Superior temporal gyrus (tissue), 1 donor: Measurements from ENCODE around the gene MCF2L2.

ENCODE experiments used
- DNase-seq: peaks from one replicate; pipeline ENCODE4 v3.0.0-alpha.2; 2016; ENCODE audit errors: extremely low spot score

Gene MCF2L2

DNA sequence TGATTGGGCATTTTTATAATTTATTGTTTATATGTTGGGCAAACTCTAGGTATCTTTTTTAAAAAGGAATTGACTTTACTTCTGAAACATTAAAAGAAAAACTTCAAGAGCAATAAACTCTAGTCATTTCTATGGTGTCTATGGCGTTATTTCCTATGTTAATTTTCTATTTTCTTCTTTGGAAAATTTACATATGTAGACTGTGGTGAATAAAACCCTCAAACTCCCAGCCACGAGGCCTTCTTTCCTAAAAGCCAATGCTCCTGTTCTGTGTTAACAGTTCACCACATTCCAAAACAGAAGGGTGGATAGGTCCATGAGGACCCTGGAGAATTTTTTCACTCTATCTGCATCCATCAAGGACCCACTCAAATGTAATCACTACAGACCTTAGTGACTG lies 219.6 kb downstream of the MCF2L2 start:
- no peak for DNase-seq

DNA sequence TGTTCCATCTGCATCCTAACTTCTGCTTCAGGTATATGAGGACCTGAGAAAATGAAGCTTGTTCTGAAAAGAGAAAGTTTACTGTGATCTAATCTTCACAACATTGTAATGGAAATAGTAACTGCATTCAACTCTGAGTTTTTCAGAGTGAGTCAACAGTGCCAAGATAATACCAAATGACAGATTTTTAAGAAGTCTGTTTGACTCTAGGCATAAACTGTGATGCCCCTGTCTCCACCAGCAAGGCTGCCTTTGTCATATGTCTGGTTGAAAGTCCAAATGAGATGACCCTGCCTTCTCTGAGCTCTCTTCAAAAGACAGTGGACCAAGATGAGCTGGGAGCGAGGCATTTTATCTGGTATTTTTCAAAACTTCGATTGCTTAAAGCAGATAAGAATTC lies 220.2 kb downstream of the MCF2L2 start:
- DNase-seq, result no peak

DNA sequence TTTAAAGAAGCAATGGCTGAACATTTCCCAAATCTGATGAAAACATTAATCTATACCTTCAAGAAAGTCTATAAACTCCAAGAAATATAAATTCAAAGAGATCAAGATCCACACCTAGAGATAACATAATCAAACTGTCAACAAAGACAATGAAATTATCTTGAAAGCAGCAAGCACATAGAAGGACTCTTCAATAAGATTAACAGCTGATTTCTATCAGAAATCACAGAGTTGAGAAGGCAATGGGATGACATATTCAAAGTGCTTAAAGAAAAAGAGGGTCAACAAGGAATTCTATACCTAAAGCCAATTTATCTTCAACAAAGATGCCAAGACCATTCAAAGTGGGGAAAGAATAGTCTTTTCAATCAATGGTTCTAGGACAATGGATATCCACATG lies 224.7 kb downstream of the MCF2L2 start:
- no peak for DNase-seq

DNA sequence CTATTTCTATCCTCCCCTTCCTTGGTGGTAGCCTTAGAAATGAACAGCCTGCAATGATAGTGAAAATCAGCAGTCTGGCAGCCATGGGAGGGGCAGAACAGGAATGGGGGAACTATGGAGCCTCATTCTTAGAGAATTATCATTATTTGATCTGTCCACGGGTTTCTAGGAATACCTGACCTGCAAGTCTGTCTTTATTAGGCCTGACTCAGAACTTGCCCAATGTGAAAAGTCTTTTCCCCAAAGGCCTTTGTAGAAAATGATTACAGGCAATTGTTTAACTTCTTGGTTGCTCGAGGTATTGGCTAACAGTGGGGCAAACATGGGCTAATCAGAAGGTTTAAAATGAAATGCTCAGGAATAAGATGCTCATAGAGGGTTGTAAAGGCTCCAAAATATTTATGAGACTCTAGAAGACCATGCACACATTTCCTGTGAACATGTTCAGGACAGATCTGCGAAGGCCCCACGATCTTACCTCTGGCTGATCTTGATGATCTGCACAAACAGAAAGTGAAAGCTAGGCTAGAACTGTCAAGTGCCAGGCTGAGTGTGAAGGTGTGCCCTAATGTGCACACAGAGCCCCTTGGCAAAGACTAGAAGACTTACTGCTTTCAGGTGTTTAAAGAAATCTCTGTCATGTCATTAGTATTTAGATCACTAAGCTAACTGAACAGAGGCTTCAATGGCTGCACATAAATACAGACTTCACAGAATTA lies 226.3 kb downstream of the MCF2L2 start:
- DNase-seq, result no peak

DNA sequence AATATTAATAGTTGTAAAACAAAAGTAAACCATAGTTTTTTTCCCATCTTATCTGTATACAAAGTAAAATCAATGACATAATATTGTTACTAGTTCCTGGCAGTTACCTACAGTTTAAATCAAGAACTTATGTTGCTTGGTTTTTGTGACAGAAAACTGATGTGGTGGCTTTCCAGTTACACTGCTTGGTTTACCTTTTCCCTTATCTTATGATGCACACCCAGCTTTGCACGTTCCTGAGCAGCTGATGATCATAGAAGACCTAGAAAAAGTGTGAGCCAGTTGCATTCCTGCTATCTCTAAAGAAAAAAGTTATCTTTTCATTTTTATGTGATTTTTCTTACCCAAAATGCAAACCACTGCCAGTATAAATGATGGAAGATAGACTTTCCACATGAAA lies 229.5 kb downstream of the MCF2L2 start:
- no peak for DNase-seq

DNA sequence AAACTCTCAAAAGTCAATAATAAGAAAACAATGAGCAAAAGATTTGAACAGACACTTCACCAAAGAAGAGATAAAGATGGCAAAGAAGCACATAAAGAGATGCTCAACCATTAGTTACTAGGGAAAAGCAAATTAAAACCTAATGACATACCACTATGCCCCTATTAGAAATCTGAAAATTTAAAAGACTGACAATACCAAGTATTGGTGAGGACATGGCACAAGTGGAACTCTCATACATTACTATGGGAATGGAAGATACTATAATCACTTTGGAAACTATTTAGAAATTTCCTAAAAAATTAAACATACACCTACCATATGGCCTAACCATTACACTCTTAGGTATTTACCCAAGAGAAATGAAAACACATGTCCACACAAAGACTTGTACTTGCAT lies 230.7 kb downstream of the MCF2L2 start:
- DNase-seq, result no peak

DNA sequence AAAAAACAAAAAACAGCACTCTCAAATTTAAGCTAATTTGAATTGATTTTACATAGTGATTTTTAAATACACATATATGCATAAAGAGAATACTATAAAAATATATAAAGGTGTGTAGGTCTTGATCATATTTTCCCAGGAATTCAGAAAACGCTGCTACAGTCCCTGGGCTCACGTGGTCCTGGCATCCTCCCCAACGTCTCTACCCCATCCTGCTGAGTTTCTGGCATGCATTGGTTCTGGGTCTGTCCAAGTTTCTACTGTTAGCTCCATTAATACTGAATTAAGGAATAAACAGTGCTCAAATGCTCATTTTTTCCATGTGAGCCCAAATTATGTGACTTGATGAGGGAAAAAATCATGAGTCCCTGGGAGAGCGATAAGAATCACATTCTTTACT lies 233.2 kb downstream of the MCF2L2 start:
- no peak for DNase-seq

DNA sequence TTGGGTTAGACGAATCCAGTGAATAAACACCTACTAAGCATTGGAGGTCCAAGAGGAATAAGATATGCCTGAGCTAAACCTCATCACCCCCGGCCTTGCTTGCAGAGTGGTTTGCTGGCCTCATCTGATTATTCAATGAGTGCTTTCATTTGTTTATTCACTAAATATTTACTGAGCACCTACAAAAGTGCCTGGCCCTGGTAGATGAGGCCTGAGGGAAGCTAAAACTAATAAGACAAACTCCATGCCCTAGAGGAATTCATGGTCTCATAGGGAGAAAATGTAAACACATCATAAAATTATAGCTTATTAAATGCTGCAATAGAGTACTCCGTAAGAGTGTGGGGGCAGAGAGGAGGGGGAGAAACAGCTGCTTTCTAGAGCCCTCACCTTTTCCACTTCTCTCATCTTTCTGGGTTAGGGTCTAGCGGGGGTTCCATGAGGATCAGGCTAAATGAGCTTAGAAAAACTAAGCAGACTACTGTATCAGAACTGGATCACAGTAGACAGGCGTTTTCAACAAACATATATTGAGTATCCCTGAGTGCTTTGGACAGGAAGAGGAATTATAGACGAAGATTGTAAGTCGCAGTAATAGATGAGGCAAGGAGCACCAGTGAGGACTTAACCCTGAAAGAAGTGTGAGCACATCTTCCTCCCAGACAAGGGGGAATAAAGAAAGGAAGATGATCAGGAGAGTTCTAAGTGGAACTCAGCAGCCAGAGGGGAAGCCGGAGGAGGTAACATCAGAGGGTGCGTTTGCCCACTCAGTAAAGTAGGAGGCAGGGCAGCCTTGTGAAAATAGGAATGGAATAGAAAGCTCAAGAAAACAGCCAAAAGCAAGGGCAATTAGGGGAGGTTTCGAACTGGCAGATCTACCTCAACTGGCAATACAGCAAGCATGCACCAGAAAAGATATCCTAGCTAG lies 234.4 kb downstream of the MCF2L2 start:
- no peak for DNase-seq

DNA sequence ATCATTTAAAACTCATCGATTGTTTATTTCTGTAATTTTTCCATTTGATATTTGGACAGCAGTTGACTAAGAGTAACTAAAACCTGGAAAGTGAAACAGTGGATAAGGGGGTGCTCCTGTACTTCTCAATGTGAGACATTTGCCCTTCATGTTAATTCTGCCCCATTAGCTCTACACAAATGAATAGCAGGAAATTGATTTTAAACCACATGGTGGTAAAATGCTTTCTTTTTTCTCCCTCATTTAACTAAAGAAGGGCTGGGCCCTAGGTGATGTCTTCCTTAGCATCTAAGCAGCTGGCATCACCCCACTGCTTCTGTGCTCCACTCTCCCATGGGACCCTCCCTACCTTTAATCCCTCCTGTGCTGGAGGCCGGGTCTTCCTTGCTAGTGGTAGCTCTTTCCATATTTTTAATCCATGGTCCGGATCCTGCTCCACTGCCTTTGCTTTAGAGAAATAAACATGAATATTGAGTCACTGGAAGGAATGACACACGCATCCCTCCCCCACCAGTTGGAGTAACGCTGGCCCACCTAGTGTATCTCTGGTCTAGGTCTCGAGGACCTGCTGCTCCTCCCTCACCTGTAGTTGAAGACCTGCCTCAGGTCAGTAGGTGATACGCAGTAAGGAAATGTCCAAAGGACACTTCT lies 235.6 kb downstream of the MCF2L2 start:
- no peak for DNase-seq

DNA sequence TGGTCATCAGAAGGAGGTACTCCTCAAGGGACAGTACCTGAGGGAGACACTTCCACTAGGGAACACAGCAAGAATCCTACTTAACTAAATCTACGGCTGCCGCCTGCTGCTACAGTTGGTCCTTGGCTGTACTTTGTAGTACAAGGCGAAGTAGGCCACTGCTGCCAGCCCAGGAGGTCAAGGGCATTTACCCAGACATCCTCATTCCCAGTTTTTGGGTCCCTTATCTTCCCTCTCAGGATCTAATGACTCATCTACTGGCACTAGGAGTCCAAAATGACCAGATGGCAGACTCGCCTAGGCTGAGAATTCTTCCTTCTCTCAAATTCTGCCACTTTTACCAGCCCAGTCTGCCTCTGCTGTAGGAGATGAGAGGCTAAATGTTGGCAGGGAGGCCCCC lies 238.8 kb downstream of the MCF2L2 start:
- DNase-seq, result no peak

DNA sequence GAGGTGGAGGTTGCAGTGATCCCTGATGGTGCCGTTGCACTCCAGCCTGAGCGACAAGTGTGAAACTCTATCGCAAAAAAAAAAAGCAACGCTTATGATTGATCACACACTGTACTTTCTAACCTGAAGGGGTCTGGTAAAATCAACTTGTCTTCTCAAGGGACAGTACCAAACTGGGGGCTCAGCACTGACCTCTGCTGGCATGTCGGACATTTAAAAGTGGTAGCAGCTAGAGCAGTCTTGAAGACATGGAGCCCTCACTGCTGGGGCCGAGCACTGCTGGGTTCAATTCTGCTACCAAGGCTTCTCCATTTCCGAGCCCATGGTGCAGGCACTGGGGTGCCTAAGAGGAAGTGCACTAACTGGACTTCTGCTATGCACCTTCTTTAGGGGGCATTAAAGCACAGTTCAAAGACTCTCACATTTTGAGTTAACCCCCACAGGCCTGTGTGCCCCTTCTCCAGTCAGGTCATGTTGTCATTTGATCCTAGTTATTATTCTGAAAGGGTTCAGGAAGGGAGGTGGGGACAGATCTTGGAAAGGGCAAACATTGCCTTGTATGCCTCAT lies 239.4 kb downstream of the MCF2L2 start:
- DNase-seq, result peak; percentile 53

DNA sequence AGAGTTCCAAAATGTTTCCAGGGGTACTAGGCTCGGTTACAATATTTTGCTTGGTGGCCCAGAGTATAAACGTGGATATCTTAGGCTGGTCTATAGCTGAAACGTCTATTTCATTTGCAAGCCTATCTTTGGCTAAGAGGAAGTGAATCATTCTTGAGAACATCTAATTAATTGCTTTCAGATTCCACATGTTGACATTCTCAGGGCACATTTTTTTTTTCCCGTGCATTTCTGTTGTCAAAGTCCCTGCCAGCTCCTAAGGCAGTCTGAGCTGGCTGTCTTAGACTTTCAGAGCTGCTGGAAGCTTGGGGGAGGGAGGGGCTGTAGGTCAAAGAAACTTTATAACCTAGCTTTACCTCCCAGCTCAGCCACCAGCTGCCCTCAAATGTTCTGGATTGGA lies 242.7 kb downstream of the MCF2L2 start:
- no peak for DNase-seq

DNA sequence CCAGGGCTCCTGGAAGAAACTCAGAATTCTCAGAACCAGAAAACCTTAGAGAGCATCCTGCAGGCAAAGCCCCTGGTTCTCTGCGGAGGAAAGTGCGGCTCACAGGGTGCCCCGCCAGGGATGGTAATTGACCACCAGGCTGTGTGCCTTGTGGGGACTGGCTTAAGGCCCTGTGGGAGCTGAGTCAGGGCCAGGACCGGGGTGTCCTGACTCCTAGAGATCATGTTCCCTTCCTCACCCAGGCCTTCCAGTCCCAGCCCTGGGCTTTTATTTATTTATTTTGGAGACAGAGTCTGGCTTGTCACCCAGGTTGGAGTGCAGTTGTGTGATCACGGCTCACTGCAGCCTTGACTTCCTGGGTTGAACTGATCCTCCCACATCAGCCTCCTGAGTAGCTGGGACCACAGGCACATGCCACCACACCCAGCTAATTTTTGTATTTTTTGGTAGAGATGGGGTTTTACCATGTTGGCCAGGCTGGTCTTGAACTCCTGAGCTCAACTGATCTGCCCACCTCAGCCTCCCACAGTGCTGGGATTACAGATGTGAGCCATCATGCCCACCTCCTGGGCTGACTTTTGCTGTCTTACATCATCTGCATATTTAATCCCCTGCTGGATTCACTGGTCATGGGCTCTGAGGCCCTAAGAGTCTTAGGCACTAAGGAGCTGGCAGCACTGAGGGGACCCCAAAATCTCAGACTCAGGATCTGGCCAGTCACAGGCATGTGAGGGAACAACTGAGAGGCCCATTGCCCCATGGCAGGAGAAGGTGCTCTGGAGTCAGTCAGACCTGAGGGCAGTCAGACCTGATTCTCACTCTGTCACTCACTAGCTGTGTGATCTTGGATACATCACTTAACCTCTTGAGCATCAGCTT lies 245.4 kb downstream of the MCF2L2 start:
- DNase-seq, result no peak

DNA sequence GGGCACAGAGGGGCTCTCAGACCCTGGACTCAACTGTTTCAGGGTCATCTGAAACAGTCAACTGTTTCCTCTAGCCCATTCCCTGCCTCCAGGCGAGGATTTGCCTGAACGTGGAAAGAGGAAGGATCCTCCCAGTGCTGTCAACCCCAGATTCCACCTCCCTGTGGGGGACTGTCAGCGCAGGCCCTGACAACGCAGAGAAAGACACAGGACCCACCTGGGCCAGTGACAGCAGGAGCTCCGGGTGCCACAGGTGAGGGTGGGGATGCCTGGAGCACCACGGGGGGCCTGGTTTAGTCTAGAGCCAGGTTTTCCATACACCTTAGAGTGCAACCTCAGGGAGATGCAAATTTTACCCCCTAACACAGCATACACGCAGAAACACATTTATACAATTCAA lies 246.3 kb downstream of the MCF2L2 start:
- DNase-seq, result no peak

DNA sequence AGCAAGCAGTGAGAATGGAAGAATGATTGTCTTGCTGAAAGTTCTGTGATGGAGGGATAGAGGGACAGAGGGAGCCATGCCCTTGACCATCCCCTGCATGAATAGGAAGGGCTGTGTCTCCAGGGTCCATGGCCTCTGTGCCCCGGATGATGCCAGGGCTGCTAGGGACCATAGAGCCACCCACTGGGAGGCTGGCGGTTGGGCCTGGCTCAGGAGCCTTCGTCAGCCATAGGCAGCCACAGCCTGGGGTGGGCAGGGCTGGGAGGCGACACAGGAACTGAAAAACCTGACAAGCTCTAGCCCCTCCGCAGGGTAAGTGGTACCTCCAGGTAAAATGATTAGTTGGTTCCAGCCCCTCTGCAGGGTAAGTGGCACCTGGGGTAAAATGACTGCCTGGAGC lies 246.8 kb downstream of the MCF2L2 start:
- DNase-seq, result no peak

DNA sequence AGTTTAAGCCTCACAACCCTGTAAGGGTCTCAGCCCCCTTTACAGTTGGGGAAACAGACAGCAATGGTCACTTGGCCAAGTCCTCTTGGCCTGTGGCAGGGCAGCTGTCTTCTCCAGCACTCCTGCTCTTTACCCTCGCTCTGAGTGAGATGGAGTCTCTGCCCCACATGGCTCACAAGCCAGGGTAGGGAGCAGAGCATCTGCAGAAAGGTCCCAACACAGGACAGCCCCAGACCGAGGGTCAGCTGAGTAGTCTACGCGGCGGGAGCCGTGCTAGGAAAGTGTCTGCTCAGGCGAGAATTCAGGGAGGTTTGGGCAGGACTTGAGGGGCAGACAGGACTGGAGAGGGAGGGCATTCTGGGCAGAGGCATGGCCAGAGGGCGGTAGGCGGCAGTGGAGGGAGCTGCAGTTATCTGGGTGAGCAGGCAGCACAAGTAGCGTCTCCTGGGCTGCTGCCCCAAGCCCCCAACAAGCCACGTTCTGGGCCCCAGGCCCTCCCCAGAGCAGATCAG lies 247.6 kb downstream of the MCF2L2 start:
- DNase-seq, result no peak

DNA sequence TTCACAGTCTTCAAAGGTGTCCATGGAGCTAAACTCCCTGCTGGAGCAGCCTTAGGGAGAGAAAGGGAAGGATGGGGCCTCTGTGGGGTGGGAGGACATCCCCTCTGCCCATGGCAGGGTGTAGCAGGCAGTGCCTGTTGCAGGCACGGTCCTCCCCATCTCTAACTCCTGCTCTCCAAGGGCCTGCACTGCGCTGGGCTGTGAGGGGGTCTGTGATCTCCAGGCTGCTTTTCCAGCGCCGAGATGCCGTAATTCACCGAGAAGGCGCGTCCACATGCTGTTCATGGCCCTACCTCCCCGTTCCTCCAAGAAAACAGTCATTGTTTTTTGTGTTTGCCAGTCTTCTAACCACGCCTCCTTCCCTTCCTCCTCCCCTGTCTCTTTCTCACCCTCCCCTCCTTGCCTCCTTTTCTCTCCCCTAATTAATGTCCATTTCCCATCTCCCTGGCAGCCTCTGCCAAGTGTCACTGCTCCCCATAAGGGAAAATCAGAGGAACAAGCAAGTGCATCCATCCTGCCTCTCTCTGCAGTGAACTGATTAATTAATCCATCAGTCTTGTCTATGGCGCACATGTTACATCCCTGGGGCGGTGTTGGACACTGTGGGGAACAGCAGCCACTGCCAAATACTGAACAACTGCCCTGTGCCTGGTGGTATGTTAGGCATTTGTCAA lies 248.2 kb downstream of the MCF2L2 start:
- peak; percentile 33 for DNase-seq

DNA sequence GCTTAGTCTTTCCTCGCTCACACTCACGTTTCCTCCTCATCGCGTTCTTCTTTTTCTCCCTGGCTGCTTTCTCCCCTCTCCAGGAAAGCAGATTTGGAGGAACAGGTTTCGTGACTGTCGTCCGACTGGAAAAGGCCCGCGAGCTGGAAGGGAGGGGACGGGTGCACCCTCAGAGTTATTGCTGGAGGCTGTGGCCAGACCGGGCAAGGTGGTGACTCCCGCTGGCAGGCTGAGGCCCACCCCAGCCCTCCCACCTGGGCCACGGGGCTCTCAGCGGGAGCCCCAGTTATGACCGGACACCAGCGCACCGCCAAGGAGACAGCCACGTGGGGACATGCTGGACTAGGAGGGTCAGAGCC lies 248.9 kb downstream of the MCF2L2 start:
- peak; percentile 30 for DNase-seq

DNA sequence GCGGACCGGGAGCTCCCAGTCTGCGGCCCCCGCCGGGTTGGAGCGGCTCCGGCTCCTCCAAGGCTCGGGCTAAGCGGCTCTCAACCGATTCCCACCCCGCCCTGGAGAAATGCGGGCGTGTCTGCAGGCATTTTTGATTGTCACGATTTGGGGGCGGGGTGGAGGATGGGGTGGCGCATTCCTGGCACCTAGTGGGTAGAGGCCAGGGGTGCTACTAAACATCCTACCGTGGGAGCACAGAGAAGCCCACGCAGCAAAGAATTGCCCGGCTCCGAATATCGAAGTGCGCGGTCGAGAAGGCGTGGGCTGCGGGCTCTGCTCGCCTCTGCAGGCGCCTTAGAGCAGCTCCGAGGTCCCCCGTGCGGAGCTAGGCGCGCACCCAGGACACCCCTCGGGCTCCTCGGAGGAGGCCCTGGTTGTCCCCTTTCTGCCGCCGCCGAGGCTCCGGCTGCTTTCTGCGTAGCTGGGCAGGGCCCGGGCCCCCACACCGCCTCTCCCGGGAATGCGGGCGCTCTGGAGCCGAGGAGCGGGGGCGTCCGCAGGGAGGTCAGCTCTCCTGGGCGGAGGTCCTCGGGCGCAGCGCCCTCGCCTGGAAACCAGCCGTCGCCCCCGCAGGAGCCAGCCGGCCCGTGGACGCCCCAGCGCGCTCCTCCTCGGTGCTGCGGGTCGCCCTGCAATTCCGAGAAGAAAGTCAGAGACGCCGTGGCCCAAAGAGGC lies 249.4 kb downstream of the MCF2L2 start:
- no peak for DNase-seq

DNA sequence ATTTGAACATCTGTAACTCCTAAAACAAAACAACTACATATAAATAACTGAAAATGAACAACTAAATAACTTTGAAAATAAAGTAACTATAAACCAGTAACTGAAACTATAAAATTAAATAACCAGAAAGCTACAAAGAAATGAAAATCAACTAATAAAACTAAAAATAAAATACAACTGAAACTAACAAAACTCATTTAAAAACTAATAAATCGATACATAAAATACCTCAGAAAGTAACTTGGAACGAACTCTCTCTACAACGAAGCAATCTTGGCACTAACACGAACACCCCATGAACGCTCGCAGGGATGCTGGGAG lies 249.9 kb downstream of the MCF2L2 start:
- DNase-seq, result peak; percentile 27
